ENCODE results near the gene ADPRHL1. TPM values are rescaled to one million over a fixed set of nuclear protein-coding genes. Genes with fewer than 3 reads are reported as not detected.
"Not testable (repeated sequence)": the region's sequence is repeated elsewhere in the genome, so short reads cannot be mapped to it uniquely, and the experiment has no call there.

The ADPRHL1 gene
- total RNA-seq, 2 experiments from 2014 or later, result 0.25 to 0.49 TPM

DNA sequence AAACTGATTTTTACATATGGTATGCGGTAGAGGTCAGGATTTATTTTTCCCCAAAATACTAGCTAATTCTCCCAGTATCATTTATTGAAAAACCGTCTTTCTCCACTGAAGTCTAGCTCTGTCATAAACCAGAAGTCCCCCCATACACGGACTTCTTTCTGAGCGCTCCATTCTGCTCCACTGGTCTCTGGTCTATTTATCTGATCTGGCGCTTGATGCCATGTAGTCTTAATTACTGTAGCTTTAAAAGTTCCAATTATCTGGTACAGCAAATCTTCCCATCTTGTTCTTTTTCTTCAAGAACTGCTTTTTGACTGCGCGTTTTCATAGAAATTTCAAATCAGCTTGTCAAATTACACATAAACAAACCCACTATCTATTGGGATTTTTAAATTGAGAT is 23.5 kb upstream of the ADPRHL1 start:
- no peaks in the 10 kb centered on the region for H3K27me3 Mint-ChIP-seq
- ChIA-PET POLR2A (no interaction called here), CTCF (interaction anchor here (1.2 kb wide), 2 partner anchors 12 to 13 kb away, joined by 3 to 5 read pairs; no protein-coding TSS in a partner anchor)
- DNase-seq (no peak), ATAC-seq (no peak)
- intact Hi-C loops (cut with DNase I, micrococcal nuclease), result no loop called here
- H3K4me3 Mint-ChIP-seq, result no peak overlapping the region
- no peak overlapping the region for H3K27ac Mint-ChIP-seq
- H3K4me1 Mint-ChIP-seq, result no peaks in the 10 kb centered on the region
- H3K9me3 Mint-ChIP-seq (ENCODE audit: low read depth), result no peaks in the 10 kb centered on the region
- peaks cover 44% of the 10 kb centered on the region for H3K36me3 Mint-ChIP-seq (ENCODE audit: low read depth)

DNA sequence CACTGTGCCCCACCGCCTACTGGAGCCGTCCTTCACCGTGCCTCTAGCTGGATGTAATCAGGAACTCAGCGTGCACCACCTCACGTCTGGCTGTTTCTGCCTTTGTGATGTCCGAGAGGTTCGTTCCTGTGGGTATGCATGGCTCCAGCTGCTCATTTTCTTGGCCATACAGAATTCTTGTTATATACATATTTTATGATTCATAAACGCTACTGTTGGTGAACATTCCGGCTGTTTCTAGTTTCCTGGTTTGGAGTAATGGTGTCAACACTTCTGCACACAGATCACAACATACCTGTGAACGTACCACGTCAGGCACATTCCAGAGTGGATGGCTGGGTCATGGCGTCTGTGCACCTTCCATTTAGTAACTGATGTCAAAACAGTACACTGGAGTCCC is 22.6 kb upstream of the ADPRHL1 start:
- H3K4me3 Mint-ChIP-seq, result no peak overlapping the region
- H3K4me1 Mint-ChIP-seq, result no peaks in the 10 kb centered on the region
- intact Hi-C loops (cut with DNase I, micrococcal nuclease), result no loop called here
- ChIA-PET CTCF (interaction anchor here (1.2 kb wide), 1 partner anchor 12 kb away, joined by 5 read pairs; no protein-coding TSS in a partner anchor), POLR2A (interaction anchor here (0.6 kb wide), 1 partner anchor 8 kb away, joined by 4 read pairs; no protein-coding TSS in a partner anchor)
- no peaks in the 10 kb centered on the region for H3K27me3 Mint-ChIP-seq
- no peak for ATAC-seq
- H3K36me3 Mint-ChIP-seq (ENCODE audit: low read depth), result peaks cover 52% of the 10 kb centered on the region
- DNase-seq, result no peak
- no peaks in the 10 kb centered on the region for H3K9me3 Mint-ChIP-seq (ENCODE audit: low read depth)
- no peak overlapping the region for H3K27ac Mint-ChIP-seq

- Mint-ChIP-seq H3K36me3 (ENCODE audit: low read depth) (peaks cover 52% of the 10 kb centered on the region), H3K9me3 (ENCODE audit: low read depth) (no peaks in the 10 kb centered on the region), H3K27me3 (no peaks in the 10 kb centered on the region), H3K4me1 (no peaks in the 10 kb centered on the region), H3K27ac (no peak overlapping the region), H3K4me3 (no peak overlapping the region)
- ChIA-PET CTCF (no interaction called here), POLR2A (interaction anchor here (0.6 kb wide), 1 partner anchor 8 kb away, joined by 4 read pairs; no protein-coding TSS in a partner anchor)
- ATAC-seq (no peak), DNase-seq (no peak)
- intact Hi-C loops (cut with DNase I, micrococcal nuclease), result no loop called here
Measured at GRCh38 chr13:113475280-113475679, 22.0 kb upstream of the ADPRHL1 start.

DNA sequence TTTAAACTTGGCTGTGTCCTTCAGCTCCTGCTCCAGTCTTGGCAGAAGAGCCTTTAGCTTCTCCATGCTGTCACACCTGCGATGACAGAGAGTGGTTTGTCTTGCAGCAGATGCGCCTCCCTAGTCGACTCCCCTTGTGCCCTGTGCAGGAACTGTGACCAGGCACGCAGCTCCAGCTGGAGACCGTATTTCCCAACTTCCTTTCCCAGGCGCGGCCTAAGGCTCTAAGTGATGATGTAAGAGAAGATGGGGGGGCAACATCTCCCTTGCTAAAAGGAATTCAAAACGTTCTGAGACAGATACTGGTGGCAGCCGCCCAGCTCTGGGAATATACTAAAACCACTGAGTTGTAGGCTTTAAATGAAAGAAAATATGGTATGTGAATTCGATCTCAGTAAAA is 20.9 kb upstream of the ADPRHL1 start:
- Mint-ChIP-seq H3K4me3 (no peak overlapping the region), H3K27ac (no peak overlapping the region), H3K36me3 (ENCODE audit: low read depth) (peaks cover 47% of the 10 kb centered on the region), H3K4me1 (no peaks in the 10 kb centered on the region), H3K27me3 (no peaks in the 10 kb centered on the region), H3K9me3 (ENCODE audit: low read depth) (no peaks in the 10 kb centered on the region)
- ChIA-PET POLR2A (no interaction called here), CTCF (interaction anchor here (0.6 kb wide), 1 partner anchor 269 kb away, joined by 3 read pairs; no protein-coding TSS in a partner anchor)
- no peak for DNase-seq
- intact Hi-C loops (cut with DNase I, micrococcal nuclease), result no loop called here
- no peak for ATAC-seq

GRCh38 chr13:113472355-113473025 is 19.2 kb upstream of the ADPRHL1 start:
- no peaks in the 10 kb centered on the region for H3K4me1 Mint-ChIP-seq
- no peak overlapping the region for H3K27ac Mint-ChIP-seq
- ATAC-seq (no peak), DNase-seq (no peak)
- ChIA-PET CTCF (no interaction called here), POLR2A (no interaction called here)
- H3K36me3 Mint-ChIP-seq (ENCODE audit: low read depth), result peaks cover 43% of the 10 kb centered on the region
- H3K4me3 Mint-ChIP-seq, result no peak overlapping the region
- H3K27me3 Mint-ChIP-seq, result no peaks in the 10 kb centered on the region
- H3K9me3 Mint-ChIP-seq (ENCODE audit: low read depth), result no peaks in the 10 kb centered on the region
- intact Hi-C loops (cut with DNase I, micrococcal nuclease), result no loop called here

DNA sequence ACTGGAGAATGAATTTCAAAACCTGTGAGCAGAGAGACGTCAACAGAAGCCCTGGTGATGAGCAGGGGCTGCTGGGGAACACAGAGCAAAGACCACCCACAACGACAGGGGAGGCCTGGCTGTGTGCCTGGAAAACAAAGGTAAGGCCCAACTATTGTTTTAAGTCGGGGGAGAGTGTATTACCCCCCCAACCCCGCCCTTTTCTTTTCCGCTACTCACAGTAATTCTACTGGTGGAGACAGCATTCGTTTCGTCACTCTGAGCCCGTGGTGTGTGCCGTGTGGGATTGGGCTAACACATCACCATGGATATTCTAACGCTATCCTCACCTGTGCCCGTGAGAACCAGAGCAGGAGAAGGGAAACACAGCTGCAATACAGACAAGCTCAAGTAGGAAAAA is 18.6 kb upstream of the ADPRHL1 start:
- intact Hi-C loops (cut with DNase I, micrococcal nuclease), result no loop called here
- ChIA-PET POLR2A (no interaction called here), CTCF (no interaction called here)
- Mint-ChIP-seq H3K4me3 (no peak overlapping the region), H3K9me3 (ENCODE audit: low read depth) (no peaks in the 10 kb centered on the region), H3K36me3 (ENCODE audit: low read depth) (peaks cover 43% of the 10 kb centered on the region), H3K27ac (no peak overlapping the region), H3K4me1 (no peaks in the 10 kb centered on the region), H3K27me3 (no peaks in the 10 kb centered on the region)
- DNase-seq, result no peak
- no peak for ATAC-seq

GRCh38 chr13:113470635-113471163 is 17.4 kb upstream of the ADPRHL1 start:
- POLR2A ChIA-PET; H3K9me3 Mint-ChIP-seq (ENCODE audit: low read depth); H3K4me1 Mint-ChIP-seq; H3K4me3 Mint-ChIP-seq; intact Hi-C loops (cut with DNase I, micrococcal nuclease); H3K27me3 Mint-ChIP-seq; DNase-seq; ATAC-seq; H3K27ac Mint-ChIP-seq: not testable (repeated sequence)
- CTCF ChIA-PET, result interaction anchor here (0.6 kb wide), 2 partner anchors 28 to 527 kb away, joined by 3 to 4 read pairs; no protein-coding TSS in a partner anchor
- H3K36me3 Mint-ChIP-seq (ENCODE audit: low read depth), result peaks cover 43% of the 10 kb centered on the region

- peaks cover 40% of the 10 kb centered on the region for H3K36me3 Mint-ChIP-seq (ENCODE audit: low read depth)
- no peak overlapping the region for H3K4me3 Mint-ChIP-seq
- H3K9me3 Mint-ChIP-seq (ENCODE audit: low read depth), result no peaks in the 10 kb centered on the region
- intact Hi-C loops (cut with DNase I, micrococcal nuclease), result no loop called here
- CTCF ChIA-PET, result interaction anchor here (0.6 kb wide), 1 partner anchor 28 kb away, joined by 4 read pairs; no protein-coding TSS in a partner anchor
- H3K27me3 Mint-ChIP-seq, result no peaks in the 10 kb centered on the region
- H3K27ac Mint-ChIP-seq, result no peak overlapping the region
- DNase-seq (no peak), ATAC-seq (no peak)
- POLR2A ChIA-PET, result no interaction called here
- peaks cover 3% of the 10 kb centered on the region for H3K4me1 Mint-ChIP-seq
Measured at GRCh38 chr13:113470073-113470472, 16.8 kb upstream of the ADPRHL1 start.

DNA sequence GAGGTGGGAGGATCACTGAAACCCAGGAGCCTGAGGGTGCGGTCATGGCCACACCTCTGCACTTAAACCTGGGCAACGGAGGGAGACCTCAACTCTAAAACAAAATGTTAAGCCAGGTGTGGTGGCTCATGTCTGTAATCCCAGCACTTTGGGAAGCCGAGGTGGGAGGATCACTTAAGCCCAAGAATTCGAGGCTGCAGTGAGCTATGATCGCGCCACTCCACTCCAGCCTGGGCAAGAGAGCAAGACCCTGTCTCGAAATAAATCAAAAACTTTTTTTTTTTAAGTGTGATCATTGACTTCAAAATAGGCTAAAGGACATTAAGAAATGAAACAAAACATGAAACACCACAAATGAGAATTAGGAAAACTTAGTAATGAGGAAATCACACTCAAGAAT is 16.3 kb upstream of the ADPRHL1 start:
- no peak for DNase-seq
- H3K4me1 Mint-ChIP-seq, result peaks cover 3% of the 10 kb centered on the region
- peaks cover 36% of the 10 kb centered on the region for H3K36me3 Mint-ChIP-seq (ENCODE audit: low read depth)
- no peak overlapping the region for H3K4me3 Mint-ChIP-seq
- CTCF ChIA-PET, result no interaction called here
- no peaks in the 10 kb centered on the region for H3K27me3 Mint-ChIP-seq
- intact Hi-C loops (cut with DNase I, micrococcal nuclease), result no loop called here
- ATAC-seq, result no peak
- no peak overlapping the region for H3K27ac Mint-ChIP-seq
- POLR2A ChIA-PET, result no interaction called here
- H3K9me3 Mint-ChIP-seq (ENCODE audit: low read depth), result no peaks in the 10 kb centered on the region

- H3K9me3 Mint-ChIP-seq (ENCODE audit: low read depth), result no peaks in the 10 kb centered on the region
Measured at GRCh38 chr13:113468472-113469201, 15.3 kb upstream of the ADPRHL1 start.

DNA sequence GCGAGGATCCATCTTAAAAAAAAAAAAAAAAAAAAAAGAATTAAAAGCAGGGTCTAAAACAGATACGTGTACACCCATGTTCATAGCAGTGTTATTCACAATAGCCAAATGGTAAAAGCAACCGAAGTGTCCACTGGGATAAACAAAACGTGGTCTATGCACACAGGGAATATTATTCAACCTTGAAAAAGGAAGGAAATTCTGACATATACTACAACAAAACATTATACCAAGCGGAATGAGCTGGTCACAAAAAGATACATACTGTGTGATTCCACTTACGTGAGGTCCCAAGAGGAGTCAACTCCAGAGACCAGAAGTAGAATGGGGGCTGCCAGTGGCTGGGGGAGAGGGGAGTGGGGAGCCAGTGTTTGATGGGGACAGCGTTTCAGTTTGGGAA is 14.7 kb upstream of the ADPRHL1 start:
- ATAC-seq (no peak), DNase-seq (no peak)
- H3K4me1 Mint-ChIP-seq, result peaks cover 3% of the 10 kb centered on the region
- H3K36me3 Mint-ChIP-seq (ENCODE audit: low read depth), result peaks cover 29% of the 10 kb centered on the region
- CTCF ChIA-PET, result no interaction called here
- no peak overlapping the region for H3K4me3 Mint-ChIP-seq
- no peak overlapping the region for H3K27ac Mint-ChIP-seq
- intact Hi-C loops (cut with DNase I, micrococcal nuclease), result no loop called here
- POLR2A ChIA-PET, result interaction anchor here (0.6 kb wide), 1 partner anchor 8 kb away, joined by 4 read pairs; no protein-coding TSS in a partner anchor
- no peaks in the 10 kb centered on the region for H3K27me3 Mint-ChIP-seq
- no peaks in the 10 kb centered on the region for H3K9me3 Mint-ChIP-seq (ENCODE audit: low read depth)

More at GRCh38 chr13:113468472-113469201, 15.3 kb upstream of the ADPRHL1 start:
- no peak for ATAC-seq
- Mint-ChIP-seq H3K27ac (no peak overlapping the region), H3K4me3 (no peak overlapping the region), H3K36me3 (ENCODE audit: low read depth) (peaks cover 30% of the 10 kb centered on the region), H3K4me1 (peaks cover 3% of the 10 kb centered on the region), H3K27me3 (no peaks in the 10 kb centered on the region)
- ChIA-PET CTCF (no interaction called here), POLR2A (no interaction called here)
- intact Hi-C loops (cut with DNase I, micrococcal nuclease), result no loop called here
- DNase-seq, result no peak

GRCh38 chr13:113466383-113466782 is 13.1 kb upstream of the ADPRHL1 start:
- H3K27ac Mint-ChIP-seq, result no peak overlapping the region
- ChIA-PET POLR2A (no interaction called here), CTCF (interaction anchor here (1.2 kb wide), 1 partner anchor 8 kb away, joined by 7 read pairs; no protein-coding TSS in a partner anchor)
- DNase-seq (no peak), ATAC-seq (no peak)
- H3K4me3 Mint-ChIP-seq, result no peak overlapping the region
- H3K36me3 Mint-ChIP-seq (ENCODE audit: low read depth), result peaks cover 24% of the 10 kb centered on the region
- intact Hi-C loops (cut with DNase I, micrococcal nuclease), result no loop called here
- peaks cover 3% of the 10 kb centered on the region for H3K4me1 Mint-ChIP-seq
- no peaks in the 10 kb centered on the region for H3K9me3 Mint-ChIP-seq (ENCODE audit: low read depth)
- H3K27me3 Mint-ChIP-seq, result no peaks in the 10 kb centered on the region
